HG02759 (cell line): Measurements from ENCODE around the gene SERP2.

ENCODE experiments used
- ATAC-seq: cut with Tn5 transposase; IDR thresholded peaks from one replicate; pipeline ENCODE4 v1.9.1; 2021; ENCODE audit warnings: mild to moderate bottlenecking, moderate library complexity; ENCODE audit not compliant: unreplicated experiment

The SERP2 gene

GRCh38 chr13:44409595-44409994 lies 36.0 kb downstream of the SERP2 start:
- ATAC-seq: no peak

- no peak for ATAC-seq
These were observed 36.8 kb downstream of the SERP2 start for GRCh38 chr13:44410328-44410859.

GRCh38 chr13:44411841-44412240 lies 38.2 kb downstream of the SERP2 start:
- ATAC-seq: no peak

- no peak for ATAC-seq
These were observed 38.8 kb downstream of the SERP2 start for GRCh38 chr13:44412346-44412935.

- ATAC-seq: no peak
These were observed 39.5 kb downstream of the SERP2 start for GRCh38 chr13:44413095-44413494.

- ATAC-seq: no peak
These were observed 41.1 kb downstream of the SERP2 start for GRCh38 chr13:44414716-44415115.

GRCh38 chr13:44415815-44416214 lies 42.2 kb downstream of the SERP2 start:
- ATAC-seq: no peak

- ATAC-seq: no peak
These were observed 42.7 kb downstream of the SERP2 start for GRCh38 chr13:44416301-44416700.

- ATAC-seq: no peak
These were observed 43.1 kb downstream of the SERP2 start for GRCh38 chr13:44416744-44417143.

GRCh38 chr13:44417446-44417845 lies 43.8 kb downstream of the SERP2 start:
- no peak for ATAC-seq

GRCh38 chr13:44417876-44418275 lies 44.3 kb downstream of the SERP2 start:
- no peak for ATAC-seq

- ATAC-seq: no peak
These were observed 47.0 kb downstream of the SERP2 start for GRCh38 chr13:44420376-44421220.

- no peak for ATAC-seq
These were observed 48.4 kb downstream of the SERP2 start for GRCh38 chr13:44421853-44422525.

- no peak for ATAC-seq
These were observed 49.4 kb downstream of the SERP2 start for GRCh38 chr13:44422755-44423643.

- ATAC-seq: no peak
These were observed 50.2 kb downstream of the SERP2 start for GRCh38 chr13:44423824-44424223.

GRCh38 chr13:44425041-44425814 lies 51.6 kb downstream of the SERP2 start:
- ATAC-seq: no peak

- no peak for ATAC-seq
These were observed 52.1 kb downstream of the SERP2 start for GRCh38 chr13:44425815-44426078.

GRCh38 chr13:44426461-44426860 lies 52.8 kb downstream of the SERP2 start:
- ATAC-seq: no peak

GRCh38 chr13:44429311-44429710 lies 55.7 kb downstream of the SERP2 start:
- no peak for ATAC-seq

GRCh38 chr13:44431150-44431549 lies 57.5 kb downstream of the SERP2 start:
- no peak for ATAC-seq
